A673 (cell line): Measurements from ENCODE around the gene ENOX1.

ENCODE experiments used
- CTCF ChIP-seq: fragments of 300-800, 200-600 bp; sonication (generic); conservative IDR thresholded peaks from 2 replicates; pipeline ENCODE4 v1.5.1; 2017; ENCODE audit warnings: low read depth, mild to moderate bottlenecking, antibody characterized with exemption, low read length, moderate library complexity, mixed read lengths
- EZH2 ChIP-seq: fragments of 200-600 bp; sonication (generic); IDR thresholded peaks from 2 replicates; pipeline ENCODE4 v1.6.1; 2017; ENCODE audit warnings: borderline replicate concordance, low read depth, mild to moderate bottlenecking, mixed read lengths, antibody characterized with exemption, low read length; ENCODE audit not compliant: poor library complexity, severe bottlenecking

- TF ChIP-seq CTCF, result no peak
- TF ChIP-seq EZH2, result no peak
These were observed 88.0 kb downstream of the ENOX1 start for GRCh38 chr13:43698758-43699157.
